CD14-positive monocyte (primary cell): ENCODE measurements around the gene NEK6. TPM values are rescaled to one million over a fixed set of nuclear protein-coding genes. Genes with fewer than 3 reads are reported as not detected.

Experiments
- DNase-seq, 3 donors: peaks; one replicate each; pipeline ENCODE4 v3.0.0-alpha.2; 2011 to 2022
- H2AFZ ChIP-seq: 2 replicates; pipeline ENCODE4 v1.6.0; 2012; ENCODE audit warnings: mild to moderate bottlenecking, low read depth, low read length, inconsistent platforms; ENCODE audit not compliant: insufficient read depth, poor library complexity, severe bottlenecking
- H3K27ac ChIP-seq, 2 donors: 1 replicate in 1 of 2; 2 replicates in 1 of 2; pipeline ENCODE4 v1.5.1; 2012 to 2013; ENCODE audit warnings: low read length in 2 of 2, control low read depth in 1 of 2, inconsistent platforms in 1 of 2, low read depth in 1 of 2, mild to moderate bottlenecking in 1 of 2
- H3K27me3 ChIP-seq, 2 donors: one replicate each; pipeline versions ENCODE4 v1.6.0 to v1.6.1; 2011 to 2013; ENCODE audit warnings: low read length in 2 of 2; ENCODE audit not compliant: control insufficient read depth in 2 of 2, insufficient read depth in 2 of 2
- H3K36me3 ChIP-seq, 2 donors: replicated peaks in 1 of 2; 1 replicate in 1 of 2; 2 replicates in 1 of 2; pipeline versions ENCODE4 v1.5.1 to v1.6.1; 2012 to 2013; ENCODE audit warnings: low read length in 2 of 2, control low read depth in 1 of 2, inconsistent platforms in 1 of 2, mild to moderate bottlenecking in 1 of 2; ENCODE audit not compliant: insufficient read depth in 2 of 2, control insufficient read depth in 1 of 2
- H3K4me1 ChIP-seq, 2 donors: 1 replicate in 1 of 2; 2 replicates in 1 of 2; pipeline versions ENCODE4 v1.5.1 to v1.6.1; 2012 to 2013; ENCODE audit warnings: low read length in 2 of 2, control low read depth in 1 of 2, inconsistent platforms in 1 of 2, mild to moderate bottlenecking in 1 of 2, moderate library complexity in 1 of 2; ENCODE audit not compliant: insufficient read depth in 2 of 2, control insufficient read depth in 1 of 2
- H3K4me2 ChIP-seq: replicated peaks from 2 replicates; pipeline ENCODE3; 2012; ENCODE audit warnings: low read length, moderate library complexity, mild to moderate bottlenecking; ENCODE audit not compliant: poor library complexity, severe bottlenecking; ENCODE audit errors: extremely low read depth
- H3K4me3 ChIP-seq, 3 experiments: fragments of 200-600 bp in 1 of 3; sonication (generic) in 1 of 3; replicated peaks in 1 of 3; 1 replicate in 2 of 3; 2 replicates in 1 of 3; pipeline ENCODE4 v1.5.1; 2011 to 2013; ENCODE audit warnings: low read length in 3 of 3, mild to moderate bottlenecking in 3 of 3, control low read depth in 2 of 3, low read depth in 2 of 3, inconsistent platforms in 1 of 3, moderate library complexity in 1 of 3
- H3K79me2 ChIP-seq: 2 replicates; pipeline ENCODE4 v1.6.0; 2012; ENCODE audit warnings: mild to moderate bottlenecking, control low read depth, inconsistent platforms, low read length, moderate library complexity; ENCODE audit not compliant: insufficient read depth
- H3K9ac ChIP-seq: 2 replicates; pipeline ENCODE4 v1.6.0; 2017; ENCODE audit warnings: low read length, mild to moderate bottlenecking; ENCODE audit not compliant: insufficient read depth, poor library complexity, severe bottlenecking
- H3K9me3 ChIP-seq, 2 donors: replicated peaks in 1 of 2; 1 replicate in 1 of 2; 2 replicates in 1 of 2; pipeline versions ENCODE4 v1.5.1 to v1.6.1; 2012 to 2013; ENCODE audit warnings: low read length in 2 of 2, control low read depth in 1 of 2; ENCODE audit not compliant: control insufficient read depth in 1 of 2, insufficient read depth in 1 of 2
- H4K20me1 ChIP-seq: 2 replicates; pipeline ENCODE4 v1.6.0; 2012; ENCODE audit warnings: mild to moderate bottlenecking, low read length, control low read depth, moderate library complexity; ENCODE audit not compliant: insufficient read depth
- H3K27ac Mint-ChIP-seq, 7 donors: one replicate each; pipeline ENCODE4 v1.8.0; 2020; ENCODE audit warnings: mild to moderate bottlenecking in 7 of 7, mixed read lengths in 7 of 7, moderate library complexity in 6 of 7, inconsistent platforms in 2 of 7
- H3K27me3 Mint-ChIP-seq, 3 donors: one replicate each; pipeline ENCODE4 v1.8.0; 2021 to 2022; ENCODE audit warnings: low read depth in 3 of 3, mild to moderate bottlenecking in 3 of 3, mixed read lengths in 3 of 3, moderate library complexity in 3 of 3, inconsistent platforms in 1 of 3
- H3K36me3 Mint-ChIP-seq, 2 donors: one replicate each; pipeline ENCODE4 v1.8.0; 2020; ENCODE audit warnings: mixed read lengths in 2 of 2, inconsistent platforms in 1 of 2, mild to moderate bottlenecking in 1 of 2
- H3K4me1 Mint-ChIP-seq: one replicate; pipeline ENCODE4 v1.8.0; 2020; ENCODE audit warnings: mild to moderate bottlenecking, mixed read lengths
- H3K4me3 Mint-ChIP-seq, 2 donors: one replicate each; pipeline ENCODE4 v1.8.0; 2020; ENCODE audit warnings: mild to moderate bottlenecking in 2 of 2, mixed read lengths in 2 of 2, moderate library complexity in 1 of 2
- H3K9me3 Mint-ChIP-seq, 7 donors: one replicate each; pipeline ENCODE4 v1.8.0; 2020 to 2022; ENCODE audit warnings: mixed read lengths in 7 of 7, mild to moderate bottlenecking in 6 of 7, moderate library complexity in 6 of 7, inconsistent platforms in 2 of 7
- CTCF ChIP-seq: fragments of 200-600 bp; IDR thresholded peaks from one replicate; pipeline ENCODE4 v1.8.0; 2022; ENCODE audit warnings: antibody characterized with exemption, mild to moderate bottlenecking
- WGBS: methylation state at CpG from one replicate; pipeline ENCODE4 v1.1.5; 2013; ENCODE audit warnings: missing lambda C conversion rate; ENCODE audit not compliant: insufficient coverage; 5-methylcytosine and 5-hydroxymethylcytosine counted together
- intact Hi-C, 2 donors: fragments of 100-400 bp; cut with micrococcal nuclease; formaldehyde crosslinking; loops; one replicate each; pipeline versions ENCODE4 v1.15.0 to v1.15.1; 2023
- polyA plus RNA-seq, 3 donors: library from polyadenylated mRNA; depleted of rRNA in 1 of 3; unstranded in 2 of 3; stranded (reverse) in 1 of 3; fragments of 300-500 nt in 2 of 3; fragments of >200 nt in 1 of 3; fragmentation: Illumina TruSeq in 2 of 3; gene quantifications; 1 replicate in 2 of 3; 2 replicates in 1 of 3; pipeline ENCODE4 v1.2.3, GENCODE V29; 2012 to 2021

Gene NEK6
- polyA plus RNA-seq, 3 donors, result 26.1 to 46.0 (median 35.8) TPM

GRCh38 chr9:124340219-124341069, 82.7 kb downstream of the NEK6 start:
- no peak for TF ChIP-seq CTCF
- Mint-ChIP-seq H3K27me3 (no peaks in the 10 kb centered on the region), H3K27ac (no peak overlapping the region), H3K36me3 (peaks cover 66 to 100% of the 10 kb centered on the region in 2 donors), H3K4me3 (no peak overlapping the region), H3K9me3 (peaks cover 0 to 3% (median 0%) of the 10 kb centered on the region in 7 donors), H3K4me1 (no peaks in the 10 kb centered on the region)
- Histone ChIP-seq H3K4me1 (no peaks in the 10 kb centered on the region), H4K20me1 (peaks cover 97% of the 10 kb centered on the region), H3K4me2 (no peak overlapping the region), H3K27ac (no peak overlapping the region), H3K36me3 (peaks cover 91 to 100% of the 10 kb centered on the region in 2 donors), H2AFZ (no peak overlapping the region), H3K79me2 (peaks cover 8% of the 10 kb centered on the region), H3K4me3 (no peak overlapping the region), H3K9me3 (no peaks in the 10 kb centered on the region), H3K9ac (no peak overlapping the region), H3K27me3 (no peaks in the 10 kb centered on the region)
- DNase-seq, result no peak
- intact Hi-C loops, result no loop called here
- 96% methylated on average over 8 of the region's 18 CpGs for WGBS

GRCh38 chr9:124341455-124342170, 83.9 kb downstream of the NEK6 start:
- Histone ChIP-seq H3K9me3 (no peaks in the 10 kb centered on the region), H4K20me1 (peaks cover 99% of the 10 kb centered on the region), H2AFZ (no peak overlapping the region), H3K9ac (no peak overlapping the region), H3K36me3 (peaks cover 91 to 100% of the 10 kb centered on the region in 2 donors), H3K27me3 (no peaks in the 10 kb centered on the region), H3K4me3 (no peak overlapping the region), H3K79me2 (peaks cover 8% of the 10 kb centered on the region), H3K4me2 (no peak overlapping the region), H3K27ac (no peak overlapping the region), H3K4me1 (no peaks in the 10 kb centered on the region)
- TF ChIP-seq CTCF, result no peak
- H3K9me3 Mint-ChIP-seq, result peaks cover 0 to under 1% (median 0%) of the 10 kb centered on the region in 7 donors
- WGBS, result 84% methylated on average over 17 of the region's 21 CpGs
- no peaks in the 10 kb centered on the region for H3K27me3 Mint-ChIP-seq
- H3K4me1 Mint-ChIP-seq, result no peaks in the 10 kb centered on the region
- peak overlapping the region in 3 of 7 donors; percentile 27 to 54 (median 38) for H3K27ac Mint-ChIP-seq
- no peak for DNase-seq
- H3K4me3 Mint-ChIP-seq, result no peak overlapping the region
- H3K36me3 Mint-ChIP-seq, result peaks cover 63 to 96% of the 10 kb centered on the region in 2 donors
- intact Hi-C loops, result no loop called here
